Activated naive CD8-positive, alpha-beta T cell treated with anti-CD3 and anti-CD28 coated beads, Interleukin-2, amount 50 U/mL, for 24 hours (primary cell): ENCODE data around the gene LIMK2.
"Not testable (repeated sequence)": the region's sequence is repeated elsewhere in the genome, so short reads cannot be mapped to it uniquely, and the experiment has no call there.

ENCODE experiments used
- ATAC-seq: fragments of 150-1000 bp; cut with Tn5 transposase; one replicate; pipeline ENCODE4 v1.10.0; 2021
- DNase-seq: peaks from one replicate; pipeline ENCODE4 v3.0.0; 2021
- H3K27ac Mint-ChIP-seq: one replicate; pipeline ENCODE4 v1.8.0; 2021; ENCODE audit warnings: mild to moderate bottlenecking, mixed read lengths
- H3K27me3 Mint-ChIP-seq: one replicate; pipeline ENCODE4 v1.8.0; 2021; ENCODE audit warnings: mixed read lengths
- H3K36me3 Mint-ChIP-seq: one replicate; pipeline ENCODE4 v1.8.0; 2021; ENCODE audit warnings: low read depth, mixed read lengths
- H3K4me1 Mint-ChIP-seq: one replicate; pipeline ENCODE4 v1.8.0; 2021; ENCODE audit warnings: mixed read lengths
- H3K4me3 Mint-ChIP-seq: one replicate; pipeline ENCODE4 v1.8.0; 2021; ENCODE audit warnings: mild to moderate bottlenecking, moderate library complexity, mixed read lengths
- H3K9me3 Mint-ChIP-seq: one replicate; pipeline ENCODE4 v1.8.0; 2021; ENCODE audit warnings: mixed read lengths

The LIMK2 gene

GRCh38 chr22:31224691-31225090 lies 12.6 kb downstream of the LIMK2 start:
- DNase-seq, ATAC-seq, H3K27ac Mint-ChIP-seq, H3K36me3 Mint-ChIP-seq, H3K27me3 Mint-ChIP-seq, H3K9me3 Mint-ChIP-seq, H3K4me3 Mint-ChIP-seq: not testable (repeated sequence)
- peaks cover 25% of the 10 kb centered on the region for H3K4me1 Mint-ChIP-seq

DNA sequence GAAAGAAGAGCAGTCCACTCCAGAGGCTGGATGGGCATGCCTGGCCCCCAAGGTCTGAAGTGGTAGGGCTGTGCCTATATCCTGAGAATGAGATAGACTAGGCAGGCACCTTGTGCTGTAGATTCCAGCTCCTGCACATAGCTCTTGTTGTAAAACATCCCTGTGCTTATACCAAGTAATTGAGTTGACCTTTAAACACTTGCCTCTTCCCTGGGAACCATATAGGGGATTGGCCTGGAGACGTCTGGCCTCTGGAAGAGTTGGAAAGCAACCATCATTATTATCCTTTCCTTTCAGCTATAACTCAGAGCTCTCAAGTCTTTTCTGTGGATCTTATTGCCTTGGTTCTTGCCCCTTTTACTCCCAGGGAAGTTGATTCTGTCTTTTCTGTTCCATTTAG lies 15.1 kb downstream of the LIMK2 start:
- Mint-ChIP-seq H3K4me1 (peaks cover 36% of the 10 kb centered on the region), H3K9me3 (no peaks in the 10 kb centered on the region), H3K27me3 (no peaks in the 10 kb centered on the region), H3K4me3 (no peak overlapping the region), H3K36me3 (peaks cover 2% of the 10 kb centered on the region), H3K27ac (peak overlapping the region; percentile 43)
- no peak for ATAC-seq
- no peak for DNase-seq

DNA sequence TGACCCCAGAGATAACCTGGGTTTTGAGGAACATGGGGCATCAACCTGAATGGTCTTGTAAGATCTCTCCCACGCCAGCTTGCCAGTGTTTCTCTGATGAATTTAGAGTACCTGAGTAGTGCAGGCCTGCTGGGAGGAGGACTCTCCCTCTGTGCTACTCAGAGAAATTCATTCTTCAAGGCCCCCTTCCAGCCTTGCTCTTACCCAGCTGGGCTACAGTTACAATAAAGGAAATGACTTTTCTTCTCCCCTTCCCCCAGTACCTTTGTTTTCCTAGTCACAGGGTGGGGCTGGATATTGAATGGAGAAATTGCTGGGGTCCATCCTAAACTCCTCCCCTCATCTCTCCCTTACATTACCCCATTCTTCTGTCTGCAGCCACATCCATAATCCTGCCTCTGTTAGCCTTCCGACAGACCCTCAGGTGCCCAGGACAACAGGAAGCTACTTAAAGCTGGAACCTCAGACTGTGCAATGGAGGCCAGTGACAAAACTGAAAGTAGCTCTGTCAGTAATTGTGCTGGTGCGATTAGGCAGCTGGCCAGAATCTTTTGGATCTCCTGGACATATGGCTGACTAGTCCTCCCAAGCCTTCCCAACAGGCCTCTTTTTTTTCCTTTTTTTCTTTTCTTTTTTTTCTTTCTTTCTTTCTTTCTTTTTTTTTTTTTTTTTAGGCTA lies 17.4 kb downstream of the LIMK2 start:
- Mint-ChIP-seq H3K27me3 (no peaks in the 10 kb centered on the region), H3K4me3 (peak overlapping the region; percentile 27), H3K4me1 (peaks cover 34% of the 10 kb centered on the region), H3K27ac (peak overlapping the region; percentile 70), H3K36me3 (peaks cover 2% of the 10 kb centered on the region), H3K9me3 (no peaks in the 10 kb centered on the region)
- ATAC-seq (no peak), DNase-seq (no peak)

- no peak for ATAC-seq
- Mint-ChIP-seq H3K27me3 (no peaks in the 10 kb centered on the region), H3K36me3 (peaks cover 7% of the 10 kb centered on the region), H3K9me3 (no peaks in the 10 kb centered on the region), H3K4me3 (no peak overlapping the region), H3K4me1 (peaks cover 31% of the 10 kb centered on the region), H3K27ac (peak overlapping the region; percentile 70)
- no peak for DNase-seq
These were observed 18.2 kb downstream of the LIMK2 start for GRCh38 chr22:31230155-31230870.

GRCh38 chr22:31230871-31231621 lies 18.9 kb downstream of the LIMK2 start:
- H3K27me3 Mint-ChIP-seq, result no peaks in the 10 kb centered on the region
- peak; percentile 10 for DNase-seq
- H3K4me1 Mint-ChIP-seq, result peaks cover 31% of the 10 kb centered on the region
- peaks cover 7% of the 10 kb centered on the region for H3K36me3 Mint-ChIP-seq
- H3K27ac Mint-ChIP-seq, result peak overlapping the region; percentile 55
- peak; percentile 37 for ATAC-seq
- no peaks in the 10 kb centered on the region for H3K9me3 Mint-ChIP-seq
- no peak overlapping the region for H3K4me3 Mint-ChIP-seq

GRCh38 chr22:31233001-31233400 lies 20.9 kb downstream of the LIMK2 start:
- DNase-seq (no peak), ATAC-seq (no peak)
- Mint-ChIP-seq H3K36me3 (peaks cover 7% of the 10 kb centered on the region), H3K27me3 (no peaks in the 10 kb centered on the region), H3K27ac (no peak overlapping the region), H3K4me1 (peaks cover 31% of the 10 kb centered on the region), H3K9me3 (no peaks in the 10 kb centered on the region), H3K4me3 (no peak overlapping the region)

DNA sequence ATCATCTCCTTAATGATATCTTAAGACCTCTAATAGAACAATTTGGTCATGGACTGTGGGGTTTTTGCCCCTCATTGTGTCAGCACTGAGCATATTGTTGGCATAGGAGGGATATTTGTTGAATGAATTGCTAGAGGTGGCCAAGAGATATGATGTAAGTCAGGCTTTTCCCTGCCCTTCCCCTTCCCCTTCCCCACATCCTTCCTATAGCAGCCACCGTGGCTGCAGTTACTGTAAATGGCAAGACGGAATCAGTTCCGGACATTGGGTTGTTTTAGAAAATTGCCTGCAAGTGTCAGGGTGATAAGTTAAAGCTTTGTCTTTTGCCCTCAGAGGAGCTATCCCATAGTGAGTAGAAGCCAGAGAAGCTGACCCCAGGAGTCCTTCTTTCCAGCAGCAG lies 23.0 kb downstream of the LIMK2 start:
- ATAC-seq (no peak), DNase-seq (no peak)
- H3K4me3 Mint-ChIP-seq, result no peak overlapping the region
- peaks cover 5% of the 10 kb centered on the region for H3K36me3 Mint-ChIP-seq
- no peaks in the 10 kb centered on the region for H3K9me3 Mint-ChIP-seq
- H3K27ac Mint-ChIP-seq, result no peak overlapping the region
- H3K27me3 Mint-ChIP-seq, result no peaks in the 10 kb centered on the region
- peaks cover 21% of the 10 kb centered on the region for H3K4me1 Mint-ChIP-seq

- not testable (repeated sequence) for H3K27me3 Mint-ChIP-seq
These were observed 23.9 kb downstream of the LIMK2 start for GRCh38 chr22:31236044-31236443.

DNA sequence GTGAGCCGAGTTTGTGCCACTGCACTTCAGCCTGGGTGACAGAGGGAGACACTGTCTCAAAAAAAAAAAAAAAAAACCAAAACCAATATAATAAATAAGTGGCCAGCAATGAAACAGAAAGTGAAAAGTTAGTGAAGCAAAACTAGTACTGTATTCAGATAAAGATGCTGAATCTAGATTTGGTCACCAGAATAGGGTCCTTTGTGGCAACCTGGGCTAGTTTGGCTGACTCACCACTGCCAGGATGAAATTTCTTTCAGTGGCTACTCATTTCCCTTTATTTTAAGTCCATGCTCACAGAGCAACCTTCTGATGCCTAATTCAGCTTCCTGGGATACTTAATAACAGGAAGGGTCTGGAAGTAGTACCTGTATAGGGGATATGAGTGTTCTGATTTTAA lies 26.0 kb downstream of the LIMK2 start:
- H3K9me3 Mint-ChIP-seq, result no peaks in the 10 kb centered on the region
- H3K27me3 Mint-ChIP-seq, result no peaks in the 10 kb centered on the region
- no peak overlapping the region for H3K4me3 Mint-ChIP-seq
- H3K4me1 Mint-ChIP-seq, result peaks cover 9% of the 10 kb centered on the region
- ATAC-seq (no peak), DNase-seq (no peak)
- H3K27ac Mint-ChIP-seq, result no peak overlapping the region
- H3K36me3 Mint-ChIP-seq, result peaks cover 5% of the 10 kb centered on the region

More at GRCh38 chr22:31236044-31236443, 23.9 kb downstream of the LIMK2 start:
- not testable (repeated sequence) for H3K9me3 Mint-ChIP-seq, ATAC-seq, H3K36me3 Mint-ChIP-seq, DNase-seq, H3K4me3 Mint-ChIP-seq, H3K27ac Mint-ChIP-seq
- peaks cover 11% of the 10 kb centered on the region for H3K4me1 Mint-ChIP-seq

DNA sequence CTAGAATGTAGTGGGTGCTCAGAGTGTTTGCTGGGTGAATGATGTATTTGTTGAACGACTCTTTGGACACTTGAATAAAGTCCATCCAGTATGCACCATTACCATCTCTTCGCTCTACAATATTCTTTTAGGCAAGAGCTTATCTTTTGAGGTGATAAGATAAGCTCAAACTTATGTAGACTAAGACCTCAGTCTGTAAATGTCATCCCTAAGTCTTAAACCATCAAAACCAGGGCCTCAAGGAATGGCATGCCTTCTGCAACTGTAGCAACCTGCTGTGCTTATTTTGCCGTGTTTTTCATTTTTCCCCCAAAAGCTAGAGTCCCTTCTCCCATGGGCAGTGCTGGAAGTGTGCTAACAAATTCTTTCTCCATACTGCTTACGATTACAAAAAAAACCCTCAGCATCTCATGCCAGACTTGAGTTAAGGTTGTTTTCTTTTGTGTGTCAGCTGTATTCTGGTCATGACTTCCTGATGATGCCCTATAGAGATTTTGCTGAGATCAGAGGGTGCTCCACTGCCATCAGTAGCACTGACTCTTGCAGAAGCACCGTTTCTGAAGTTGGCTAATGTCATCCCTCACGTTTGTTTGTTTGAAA lies 27.8 kb downstream of the LIMK2 start:
- DNase-seq, result no peak
- peaks cover 3% of the 10 kb centered on the region for H3K36me3 Mint-ChIP-seq
- ATAC-seq, result no peak

GRCh38 chr22:31241200-31241599 lies 29.1 kb downstream of the LIMK2 start:
- no peaks in the 10 kb centered on the region for H3K36me3 Mint-ChIP-seq
- H3K4me1 Mint-ChIP-seq, result peaks cover 6% of the 10 kb centered on the region
- no peak for ATAC-seq
- no peak overlapping the region for H3K4me3 Mint-ChIP-seq
- no peaks in the 10 kb centered on the region for H3K27me3 Mint-ChIP-seq
- H3K27ac Mint-ChIP-seq, result no peak overlapping the region
- DNase-seq, result no peak
- H3K9me3 Mint-ChIP-seq, result no peaks in the 10 kb centered on the region

More for the DNA sequence above, 27.8 kb downstream of the LIMK2 start:
- Mint-ChIP-seq H3K9me3 (no peaks in the 10 kb centered on the region), H3K27ac (no peak overlapping the region), H3K4me3 (no peak overlapping the region), H3K27me3 (no peaks in the 10 kb centered on the region), H3K4me1 (peaks cover 6% of the 10 kb centered on the region)

DNA sequence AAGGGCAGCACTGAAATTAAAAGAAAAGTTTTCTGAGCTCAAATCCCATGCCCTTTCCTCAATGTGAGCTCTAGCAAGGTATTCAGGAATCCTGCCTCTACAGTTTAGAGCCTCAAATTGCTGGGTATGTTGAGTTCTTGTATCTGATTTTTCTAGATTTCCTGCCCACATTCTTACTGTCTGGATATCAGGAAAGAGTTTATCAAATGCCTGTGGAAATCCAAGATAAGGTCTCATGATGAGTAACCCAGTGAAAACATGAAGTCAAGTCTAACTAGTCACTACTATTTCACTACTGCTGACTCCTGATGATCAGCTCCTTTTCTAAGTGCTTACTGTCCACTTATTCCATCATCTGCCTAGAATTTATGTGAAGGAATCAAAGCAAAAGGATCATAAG lies 29.8 kb downstream of the LIMK2 start:
- Mint-ChIP-seq H3K4me3 (no peak overlapping the region), H3K27ac (no peak overlapping the region), H3K36me3 (no peaks in the 10 kb centered on the region), H3K27me3 (no peaks in the 10 kb centered on the region), H3K4me1 (peaks cover 6% of the 10 kb centered on the region), H3K9me3 (no peaks in the 10 kb centered on the region)
- no peak for ATAC-seq
- DNase-seq, result no peak

- peaks cover 11% of the 10 kb centered on the region for H3K4me1 Mint-ChIP-seq
These were observed 31.4 kb downstream of the LIMK2 start for GRCh38 chr22:31243339-31244045.

More at GRCh38 chr22:31243339-31244045, 31.4 kb downstream of the LIMK2 start:
- Mint-ChIP-seq H3K27ac (no peak overlapping the region), H3K27me3 (no peaks in the 10 kb centered on the region), H3K36me3 (no peaks in the 10 kb centered on the region), H3K9me3 (no peaks in the 10 kb centered on the region), H3K4me3 (no peak overlapping the region)
- ATAC-seq (no peak), DNase-seq (no peak)
